ENCODE data around the gene IMPG2.

IMPG2 gene

DNA sequence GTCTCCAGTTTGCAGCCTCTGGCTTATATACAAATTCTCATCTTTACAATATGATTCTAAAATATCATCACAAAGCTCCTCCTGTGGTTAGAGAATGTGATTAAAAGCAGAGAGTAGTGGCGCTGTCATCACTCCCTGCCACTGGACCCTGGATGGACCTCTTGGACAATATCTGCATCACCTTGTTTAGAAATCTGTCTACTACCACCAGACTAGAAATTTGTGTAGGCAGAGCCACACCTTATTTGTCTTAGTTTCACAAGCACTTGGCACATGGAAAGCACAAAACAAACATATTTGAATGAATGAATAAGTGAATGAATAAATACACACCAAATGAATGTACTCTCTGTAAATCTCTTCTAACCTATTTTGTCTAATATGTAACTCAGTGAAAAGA, 68.1 kb downstream of the IMPG2 start:
- no peak overlapping the region for H3K4me2 ChIP-seq (ENCODE audit: low read depth, low read length)

DNA sequence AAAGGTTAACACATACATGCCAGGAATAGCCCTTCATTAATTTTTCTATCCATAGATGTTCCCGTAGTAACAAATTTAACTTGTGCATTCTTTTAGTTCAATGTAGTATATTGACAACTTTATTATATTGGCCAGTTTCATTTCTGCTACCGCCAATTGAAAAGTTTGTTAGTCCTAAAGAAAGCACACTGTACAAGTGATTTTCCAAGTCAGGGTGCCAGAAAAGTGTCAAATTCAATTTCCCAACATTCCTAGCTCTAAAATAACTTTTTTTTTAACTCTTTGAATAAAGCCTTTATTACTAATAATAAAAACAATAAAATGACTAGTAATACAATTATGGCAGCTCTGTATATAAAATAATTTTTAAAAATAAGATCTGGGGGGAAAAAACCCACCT, 68.9 kb downstream of the IMPG2 start:
- Histone ChIP-seq H2AFZ (ENCODE audit: low read length) (no peak overlapping the region), H3F3A (ENCODE audit: insufficient read depth, low read length) (no peaks in the 10 kb centered on the region), H3K27ac (ENCODE audit: low read length) (no peak overlapping the region), H3K79me2 (ENCODE audit: low read length) (no peaks in the 10 kb centered on the region), H3K9me2 (replicated peaks; ENCODE audit: insufficient read depth, low read length) (no peaks in the 10 kb centered on the region), H3K9me3 (replicated peaks; ENCODE audit: insufficient read depth, low read length) (no peaks in the 10 kb centered on the region), H3K36me3 (replicated peaks; ENCODE audit: insufficient read depth, low read length) (no peaks in the 10 kb centered on the region), H3K27me3 (replicated peaks; ENCODE audit: insufficient read depth, low read length) (no peaks in the 10 kb centered on the region), H3K4me3 (ENCODE audit: low read length) (no peak overlapping the region), H3K4me2 (ENCODE audit: low read depth, low read length) (no peak overlapping the region), H4K20me1 (ENCODE audit: insufficient read depth, low read length) (no peaks in the 10 kb centered on the region), H3K9ac (ENCODE audit: low read length) (no peak overlapping the region), H3K4me1 (ENCODE audit: low read length) (no peaks in the 10 kb centered on the region)
- TF ChIP-seq EZH2phosphoT487 (IDR thresholded peaks at IDR 0.05; ENCODE audit: low read length): no peak
- no peak for DNase-seq

More for the DNA sequence above, 68.1 kb downstream of the IMPG2 start:
- no peaks in the 10 kb centered on the region for H3K27me3 ChIP-seq (replicated peaks; ENCODE audit: insufficient read depth, low read length)
- H3K9ac ChIP-seq (ENCODE audit: low read length): no peak overlapping the region
- H3K27ac ChIP-seq (ENCODE audit: low read length): no peak overlapping the region
- H3K4me3 ChIP-seq (ENCODE audit: low read length): no peak overlapping the region
- no peaks in the 10 kb centered on the region for H3K79me2 ChIP-seq (ENCODE audit: low read length)
- no peaks in the 10 kb centered on the region for H3K36me3 ChIP-seq (replicated peaks; ENCODE audit: insufficient read depth, low read length)
- H3K9me2 ChIP-seq (replicated peaks; ENCODE audit: insufficient read depth, low read length): no peaks in the 10 kb centered on the region
- H2AFZ ChIP-seq (ENCODE audit: low read length): no peak overlapping the region
- H3F3A ChIP-seq (ENCODE audit: insufficient read depth, low read length): no peaks in the 10 kb centered on the region
- DNase-seq: no peak
- no peaks in the 10 kb centered on the region for H4K20me1 ChIP-seq (ENCODE audit: insufficient read depth, low read length)
- H3K4me1 ChIP-seq (ENCODE audit: low read length): no peaks in the 10 kb centered on the region
- no peak for TF ChIP-seq EZH2phosphoT487 (IDR thresholded peaks at IDR 0.05; ENCODE audit: low read length)
- no peak for TF ChIP-seq EZH2 (optimal IDR thresholded peaks at IDR 0.05; ENCODE audit: low read depth, low read length)
- TF ChIP-seq, protein P1, sequence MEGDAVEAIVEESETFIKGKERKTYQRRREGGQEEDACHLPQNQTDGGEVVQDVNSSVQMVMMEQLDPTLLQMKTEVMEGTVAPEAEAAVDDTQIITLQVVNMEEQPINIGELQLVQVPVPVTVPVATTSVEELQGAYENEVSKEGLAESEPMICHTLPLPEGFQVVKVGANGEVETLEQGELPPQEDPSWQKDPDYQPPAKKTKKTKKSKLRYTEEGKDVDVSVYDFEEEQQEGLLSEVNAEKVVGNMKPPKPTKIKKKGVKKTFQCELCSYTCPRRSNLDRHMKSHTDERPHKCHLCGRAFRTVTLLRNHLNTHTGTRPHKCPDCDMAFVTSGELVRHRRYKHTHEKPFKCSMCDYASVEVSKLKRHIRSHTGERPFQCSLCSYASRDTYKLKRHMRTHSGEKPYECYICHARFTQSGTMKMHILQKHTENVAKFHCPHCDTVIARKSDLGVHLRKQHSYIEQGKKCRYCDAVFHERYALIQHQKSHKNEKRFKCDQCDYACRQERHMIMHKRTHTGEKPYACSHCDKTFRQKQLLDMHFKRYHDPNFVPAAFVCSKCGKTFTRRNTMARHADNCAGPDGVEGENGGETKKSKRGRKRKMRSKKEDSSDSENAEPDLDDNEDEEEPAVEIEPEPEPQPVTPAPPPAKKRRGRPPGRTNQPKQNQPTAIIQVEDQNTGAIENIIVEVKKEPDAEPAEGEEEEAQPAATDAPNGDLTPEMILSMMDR (IDR thresholded peaks at IDR 0.05; ENCODE audit: low read length): no peak
- H3K9me3 ChIP-seq (replicated peaks; ENCODE audit: insufficient read depth, low read length): no peaks in the 10 kb centered on the region

DNA sequence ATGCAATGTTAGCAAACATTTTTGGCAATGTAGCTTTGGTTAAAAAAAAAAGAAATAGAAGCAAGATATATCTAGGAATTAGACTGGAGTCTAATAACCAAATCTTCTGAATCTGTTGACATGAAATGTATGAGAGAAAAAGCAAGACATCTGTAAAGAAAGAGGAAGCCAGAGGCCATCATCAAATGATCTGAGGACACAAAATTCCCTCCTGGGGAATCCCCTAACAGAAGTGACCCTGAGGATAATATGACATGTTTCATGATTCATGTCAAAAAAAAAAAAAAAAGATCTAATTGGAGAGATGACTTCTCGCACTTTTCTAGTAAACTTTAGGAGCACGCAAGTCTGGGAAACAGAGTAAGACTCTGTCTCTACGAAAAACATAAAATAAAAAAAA, 70.9 kb downstream of the IMPG2 start:
- no peak overlapping the region for H3K27ac ChIP-seq (ENCODE audit: low read length)
- H3K36me3 ChIP-seq (replicated peaks; ENCODE audit: insufficient read depth, low read length): no peaks in the 10 kb centered on the region
- no peak overlapping the region for H3K4me2 ChIP-seq (ENCODE audit: low read depth, low read length)

DNA sequence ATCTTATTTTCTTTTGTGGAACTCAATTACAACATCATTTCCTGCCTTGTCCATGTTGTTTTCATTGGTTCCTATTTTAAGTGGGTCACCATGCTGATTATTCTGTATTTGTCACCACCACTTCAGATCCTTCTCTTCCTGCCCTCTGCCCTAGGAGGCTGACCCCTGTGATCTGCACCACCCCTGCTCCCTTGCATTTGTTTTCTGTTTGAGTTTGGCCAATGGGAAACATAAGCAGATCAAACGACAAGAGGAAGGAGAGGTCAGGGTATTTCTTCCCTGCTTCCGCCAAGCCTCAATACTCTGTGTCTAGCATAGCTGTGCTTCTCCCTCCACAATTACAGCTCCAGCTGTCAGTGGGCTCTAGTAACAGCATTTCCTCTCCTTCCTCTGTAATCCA, 71.6 kb downstream of the IMPG2 start:
- Histone ChIP-seq H3F3A (ENCODE audit: insufficient read depth, low read length) (no peaks in the 10 kb centered on the region), H3K36me3 (replicated peaks; ENCODE audit: insufficient read depth, low read length) (no peaks in the 10 kb centered on the region), H2AFZ (ENCODE audit: low read length) (no peak overlapping the region), H3K4me1 (ENCODE audit: low read length) (no peaks in the 10 kb centered on the region), H3K79me2 (ENCODE audit: low read length) (no peaks in the 10 kb centered on the region), H3K9me2 (replicated peaks; ENCODE audit: insufficient read depth, low read length) (no peaks in the 10 kb centered on the region), H3K4me3 (ENCODE audit: low read length) (no peak overlapping the region), H3K4me2 (ENCODE audit: low read depth, low read length) (no peak overlapping the region), H3K9me3 (replicated peaks; ENCODE audit: insufficient read depth, low read length) (no peaks in the 10 kb centered on the region), H3K9ac (ENCODE audit: low read length) (no peak overlapping the region), H3K27ac (ENCODE audit: low read length) (no peak overlapping the region), H4K20me1 (ENCODE audit: insufficient read depth, low read length) (no peaks in the 10 kb centered on the region), H3K27me3 (replicated peaks; ENCODE audit: insufficient read depth, low read length) (no peaks in the 10 kb centered on the region)
- TF ChIP-seq EZH2phosphoT487 (IDR thresholded peaks at IDR 0.05; ENCODE audit: low read length) (no peak), EZH2 (optimal IDR thresholded peaks at IDR 0.05; ENCODE audit: low read depth, low read length) (no peak)
- TF ChIP-seq, protein P1 (IDR thresholded peaks at IDR 0.05; ENCODE audit: low read length): no peak
- no peak for DNase-seq

More for the DNA sequence above, 70.9 kb downstream of the IMPG2 start:
- Histone ChIP-seq H3F3A (ENCODE audit: insufficient read depth, low read length) (no peaks in the 10 kb centered on the region), H3K9me3 (replicated peaks; ENCODE audit: insufficient read depth, low read length) (no peaks in the 10 kb centered on the region), H3K9me2 (replicated peaks; ENCODE audit: insufficient read depth, low read length) (no peaks in the 10 kb centered on the region), H3K4me3 (ENCODE audit: low read length) (no peak overlapping the region), H3K9ac (ENCODE audit: low read length) (no peak overlapping the region), H2AFZ (ENCODE audit: low read length) (no peak overlapping the region), H4K20me1 (ENCODE audit: insufficient read depth, low read length) (no peaks in the 10 kb centered on the region), H3K79me2 (ENCODE audit: low read length) (no peaks in the 10 kb centered on the region), H3K4me1 (ENCODE audit: low read length) (no peaks in the 10 kb centered on the region), H3K27me3 (replicated peaks; ENCODE audit: insufficient read depth, low read length) (no peaks in the 10 kb centered on the region)
- TF ChIP-seq, protein P1 (IDR thresholded peaks at IDR 0.05; ENCODE audit: low read length): no peak
- TF ChIP-seq EZH2 (optimal IDR thresholded peaks at IDR 0.05; ENCODE audit: low read depth, low read length): no peak
- no peak for TF ChIP-seq EZH2phosphoT487 (IDR thresholded peaks at IDR 0.05; ENCODE audit: low read length)
- DNase-seq: no peak
